Heart right ventricle (tissue), 16 donors: ENCODE measurements around the gene FAM234A. TPM values are rescaled to one million over a fixed set of nuclear protein-coding genes. Genes with fewer than 3 reads are reported as not detected.

Experiments
- ATAC-seq, 8 donors: fragments of 200-7000 bp; cut with Tn5 transposase; one replicate each; pipeline ENCODE4 v1.9.1; 2020; ENCODE audit warnings: mild to moderate bottlenecking in 8 of 8, moderate library complexity in 8 of 8, moderate number of reproducible peaks in 1 of 8
- DNase-seq, 2 donors: peaks; one replicate each; pipeline ENCODE4 v3.0.0-alpha.2; 2020
- H3K27ac ChIP-seq, 10 donors: fragments of 200-600 bp; sonication (generic) in 2 of 10; one replicate each; pipeline versions ENCODE4 v1.5.0 to v1.8.0; 2020 to 2022; ENCODE audit warnings: mild to moderate bottlenecking in 3 of 10
- H3K27me3 ChIP-seq, 7 donors: fragments of 200-600 bp; one replicate each; pipeline ENCODE4 v1.8.0; 2021 to 2022; ENCODE audit warnings: mild to moderate bottlenecking in 2 of 7
- H3K36me3 ChIP-seq, 9 donors: fragments of 200-600 bp; sonication (generic) in 1 of 9; one replicate each; pipeline versions ENCODE4 v1.5.0 to v1.8.0; 2020 to 2022; ENCODE audit warnings: mild to moderate bottlenecking in 2 of 9
- H3K4me1 ChIP-seq, 9 donors: fragments of 200-600 bp; sonication (generic) in 1 of 9; one replicate each; pipeline versions ENCODE4 v1.5.0 to v1.8.0; 2020 to 2022; ENCODE audit warnings: mild to moderate bottlenecking in 4 of 9
- H3K4me3 ChIP-seq, 10 donors: fragments of 200-600 bp; sonication (generic) in 2 of 10; one replicate each; pipeline versions ENCODE4 v1.5.0 to v1.8.0; 2020 to 2022; ENCODE audit warnings: mild to moderate bottlenecking in 7 of 10, moderate library complexity in 2 of 10
- H3K9me3 ChIP-seq, 11 donors: fragments of 200-600 bp in 10 of 11; sonication (generic) in 2 of 11; one replicate each; pipeline versions ENCODE4 v1.5.0 to v1.8.0; 2013 to 2022; ENCODE audit warnings: mild to moderate bottlenecking in 2 of 11, control low read depth in 1 of 11, moderate library complexity in 1 of 11
- WGBS, 2 donors: extraction: QIAGEN DNeasy Blood & Tissue Kit; methylation state at CpG; one replicate each; pipeline ENCODE4 v1.1.7; 2013; ENCODE audit warnings: inconsistent platforms in 1 of 2; 5-methylcytosine and 5-hydroxymethylcytosine counted together
- intact Hi-C, 10 donors: fragments of 100-400 bp; cut with DNase I; formaldehyde crosslinking; loops; one replicate each; pipeline versions ENCODE4 v1.11.1 to v1.14.2; 2022
- polyA plus RNA-seq, 2 donors: library from polyadenylated mRNA; stranded (reverse); fragments of 200-250 nt; gene quantifications; one replicate each; pipeline ENCODE4 v1.2.3, GENCODE V29; 2013
- total RNA-seq, 10 donors: library from RNA; stranded (reverse); fragmentation: NEBNext Ultra II Directional in 3 of 10; extraction: Animal tissue kit (Norgen Biotek cat#: 25700) in 3 of 10; gene quantifications; one replicate each; pipeline versions ENCODE4 v1.2.1 to v1.2.4, GENCODE V29; 2021 to 2023
- TF ChIP-seq, protein P1 (sequence below), 9 donors: fragments of 200-600 bp; sonication (generic) in 2 of 9; IDR thresholded peaks; one replicate each; pipeline versions ENCODE4 v1.5.0 to v1.8.0; 2021 to 2022; ENCODE audit warnings: antibody characterized with exemption in 9 of 9, mild to moderate bottlenecking in 5 of 9, moderate library complexity in 1 of 9
- donor health status: Arrhythmogenic right ventricular cardiomyopathy.
- donor health status: ischemic (EF 13 %, LVEDD 7.1; RV severe dilation, severe dysfunction).
- donor health status: healthy with polysubstance abuse.
- donor health status: DM: no; HTN: yes; CAD: no.
- donor health status: DM: no; HTN: no; CAD: no.
- donor health status: ischemic (EF 25% LVEDD 6.9; RV normal size, moderate dysfunction).
- donor health status: ischemic (EF 25% LVEDD 5.7; RV mildly dilated, moderate dysfunction).
- donor health status: healthy.
- donor health status: DM: yes; HTN: yes; CAD: no.
- donor health status: Ischemic cardiomyopathy.
- donor health status: ischemic (EF 35%, LVEDD 5.7; RV mildly dilated, moderate dysfunction).
- donor health status: nonischemic (EF 11% LVEDD 7.7; RV severe dilation, severe dysfunction).
- donor health status: DM: yes; HTN: yes; CAD: no.
- donor health status: PGD.
- donor health status: ischemic (EF 29% LVEDD 5.4; RV normal size, mild dysfunction).
- donor health status: nonischemic (EF 23%, LVEDD 6.1; RV moderate dilation, normal function).

Gene FAM234A
- total and polyA plus RNA-seq, 12 donors, result 70.5 to 200 (median 154) TPM

DNA sequence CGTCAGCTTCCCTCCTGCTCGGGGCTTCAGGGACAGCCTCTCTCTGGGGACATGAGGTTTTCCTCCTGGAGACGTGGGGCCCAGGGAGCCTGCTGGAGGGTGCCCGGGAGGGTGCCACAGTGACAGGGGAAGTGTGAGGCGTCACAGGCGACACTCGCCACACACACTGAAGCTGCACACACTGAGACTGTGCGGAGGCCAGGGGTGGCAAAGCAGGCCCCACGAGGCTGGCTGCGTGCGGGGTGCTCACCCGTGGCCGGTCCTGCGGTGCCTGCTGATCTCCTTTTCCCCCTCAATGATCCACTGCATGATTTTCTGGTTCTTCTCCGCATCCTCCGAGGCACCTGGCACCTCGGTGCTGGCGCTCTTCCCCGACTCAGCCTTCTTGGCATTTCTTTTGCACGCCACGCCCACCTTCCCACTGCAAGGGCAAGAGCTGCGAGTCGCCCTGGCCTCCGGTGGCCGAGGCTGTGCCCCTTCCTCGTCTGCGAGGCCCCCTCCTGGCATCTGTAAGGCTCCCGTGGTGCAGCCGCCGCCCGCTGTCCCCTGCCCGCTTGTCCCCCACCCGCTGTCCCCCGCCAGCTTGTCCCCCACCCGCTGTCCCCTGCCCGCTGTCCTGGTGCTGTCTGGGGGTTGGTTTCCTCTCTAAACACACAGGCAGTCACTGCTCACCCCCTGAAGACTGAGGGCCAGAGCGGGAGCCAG lies 62.3 kb downstream of the FAM234A start:
- Histone ChIP-seq H3K9me3 (no peaks in the 10 kb centered on the region), H3K4me3 (no peak overlapping the region), H3K27me3 (no peaks in the 10 kb centered on the region), H3K36me3 (peaks cover 0 to 76% (median 4%) of the 10 kb centered on the region in 9 donors), H3K4me1 (no peaks in the 10 kb centered on the region), H3K27ac (no peak overlapping the region)
- 93 to 94% methylated on average over 37 of the region's 37 CpGs for WGBS, 2 donors
- TF ChIP-seq, protein P1, sequence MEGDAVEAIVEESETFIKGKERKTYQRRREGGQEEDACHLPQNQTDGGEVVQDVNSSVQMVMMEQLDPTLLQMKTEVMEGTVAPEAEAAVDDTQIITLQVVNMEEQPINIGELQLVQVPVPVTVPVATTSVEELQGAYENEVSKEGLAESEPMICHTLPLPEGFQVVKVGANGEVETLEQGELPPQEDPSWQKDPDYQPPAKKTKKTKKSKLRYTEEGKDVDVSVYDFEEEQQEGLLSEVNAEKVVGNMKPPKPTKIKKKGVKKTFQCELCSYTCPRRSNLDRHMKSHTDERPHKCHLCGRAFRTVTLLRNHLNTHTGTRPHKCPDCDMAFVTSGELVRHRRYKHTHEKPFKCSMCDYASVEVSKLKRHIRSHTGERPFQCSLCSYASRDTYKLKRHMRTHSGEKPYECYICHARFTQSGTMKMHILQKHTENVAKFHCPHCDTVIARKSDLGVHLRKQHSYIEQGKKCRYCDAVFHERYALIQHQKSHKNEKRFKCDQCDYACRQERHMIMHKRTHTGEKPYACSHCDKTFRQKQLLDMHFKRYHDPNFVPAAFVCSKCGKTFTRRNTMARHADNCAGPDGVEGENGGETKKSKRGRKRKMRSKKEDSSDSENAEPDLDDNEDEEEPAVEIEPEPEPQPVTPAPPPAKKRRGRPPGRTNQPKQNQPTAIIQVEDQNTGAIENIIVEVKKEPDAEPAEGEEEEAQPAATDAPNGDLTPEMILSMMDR (IDR thresholded peaks at IDR 0.05), result no peak
- peak in 1 of 8 donors; percentile 23 for ATAC-seq
- DNase-seq, result no peak
- intact Hi-C loops, result no loop called here

DNA sequence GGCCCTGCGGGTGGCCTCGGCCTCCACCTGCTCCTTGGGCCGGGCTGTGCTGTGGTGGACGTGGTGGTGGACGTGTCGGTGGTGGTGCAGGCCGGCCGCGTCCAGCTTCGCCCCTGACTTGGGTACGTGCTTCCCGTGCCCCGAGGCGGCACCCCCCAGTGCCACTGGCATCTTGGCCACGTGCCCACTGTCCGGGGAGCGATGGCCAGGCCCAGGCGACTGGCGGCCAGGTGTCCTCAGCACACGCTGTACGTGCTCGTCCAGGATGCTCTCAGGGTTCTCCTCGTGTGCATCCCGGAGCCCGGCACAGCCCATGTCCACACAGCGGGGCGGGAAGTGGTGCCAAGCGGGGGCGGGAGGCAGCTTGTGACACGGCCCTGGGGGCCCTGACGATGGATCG lies 63.2 kb downstream of the FAM234A start:
- H3K4me1 ChIP-seq, result no peaks in the 10 kb centered on the region
- TF ChIP-seq, protein P1 (IDR thresholded peaks at IDR 0.05), result no peak
- no peaks in the 10 kb centered on the region for H3K9me3 ChIP-seq
- intact Hi-C loops, result no loop called here
- ATAC-seq (no peak), DNase-seq (no peak)
- H3K27me3 ChIP-seq, result no peaks in the 10 kb centered on the region
- H3K27ac ChIP-seq, result no peak overlapping the region
- H3K36me3 ChIP-seq, result peaks cover 0 to 76% (median 10%) of the 10 kb centered on the region in 9 donors
- no peak overlapping the region for H3K4me3 ChIP-seq
- 95% methylated on average over 29 to 32 of the region's 32 CpGs for WGBS, 2 donors

DNA sequence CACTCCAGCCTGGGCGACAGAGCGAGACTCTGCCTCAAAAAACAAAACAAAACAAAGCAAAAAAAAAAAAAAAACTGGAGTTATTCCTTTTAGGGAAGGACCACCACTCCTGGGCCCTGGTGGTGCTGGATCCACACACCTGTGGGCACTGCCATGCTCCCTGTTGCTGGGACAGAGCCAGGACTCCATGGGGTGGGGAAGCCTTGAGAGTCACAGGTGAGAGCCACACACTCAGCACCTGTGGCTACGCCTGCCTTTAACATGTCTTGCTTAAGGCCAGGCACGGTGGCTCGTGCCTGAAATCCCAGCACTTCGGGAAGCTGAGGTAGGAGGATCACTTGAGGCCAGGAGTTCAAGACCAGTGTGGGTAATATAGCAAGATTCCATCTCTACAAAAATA lies 66.6 kb downstream of the FAM234A start:
- intact Hi-C loops, result no loop called here

DNA sequence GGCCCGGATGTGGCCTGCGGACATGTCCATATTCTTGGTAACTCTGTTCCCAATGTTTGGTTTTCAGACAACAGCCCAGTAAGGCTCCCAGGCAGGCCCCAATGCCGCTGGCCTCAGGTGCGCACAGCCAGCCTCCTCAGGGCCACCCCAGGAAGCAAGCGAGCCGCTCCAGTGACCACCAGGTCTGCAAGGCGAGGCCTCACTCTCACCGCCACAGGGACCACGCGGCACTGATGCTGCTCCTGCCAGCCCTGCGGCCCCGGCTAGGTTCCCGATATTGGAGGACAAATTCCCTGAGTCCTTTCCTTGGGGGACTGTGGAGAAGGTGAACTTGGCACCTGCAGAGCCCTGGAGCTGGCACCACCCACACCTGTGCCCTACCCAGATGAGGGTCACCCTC lies 67.3 kb downstream of the FAM234A start:
- DNase-seq, result no peak
- intact Hi-C loops, result no loop called here
- peaks cover 0 to 78% (median 4%) of the 10 kb centered on the region in 9 donors for H3K36me3 ChIP-seq

More for the DNA sequence above, 66.6 kb downstream of the FAM234A start:
- Histone ChIP-seq H3K4me1 (no peaks in the 10 kb centered on the region), H3K27ac (no peak overlapping the region), H3K4me3 (no peak overlapping the region), H3K27me3 (no peaks in the 10 kb centered on the region), H3K36me3 (peaks cover 0 to 78% (median 10%) of the 10 kb centered on the region in 9 donors), H3K9me3 (no peaks in the 10 kb centered on the region)
- TF ChIP-seq, protein P1 (IDR thresholded peaks at IDR 0.05), result no peak
- WGBS, 2 donors, result 97% methylated on average over 6 of the region's 6 CpGs
- ATAC-seq (no peak), DNase-seq (no peak)

More for the DNA sequence above, 67.3 kb downstream of the FAM234A start:
- ATAC-seq, result no peak
- H3K27me3 ChIP-seq, result no peaks in the 10 kb centered on the region
- H3K27ac ChIP-seq, result no peak overlapping the region
- TF ChIP-seq, protein P1 (IDR thresholded peaks at IDR 0.05), result no peak
- H3K4me1 ChIP-seq, result no peaks in the 10 kb centered on the region
- no peak overlapping the region for H3K4me3 ChIP-seq
- 97 to 98% methylated on average over 13 of the region's 13 CpGs for WGBS, 2 donors
- no peaks in the 10 kb centered on the region for H3K9me3 ChIP-seq
